HG02571 (cell line): ENCODE results near the gene FLOT1.

ENCODE experiments used
- ATAC-seq: cut with Tn5 transposase; IDR thresholded peaks from one replicate; pipeline ENCODE4 v1.9.1; 2021; ENCODE audit warnings: mild to moderate bottlenecking, moderate library complexity; ENCODE audit not compliant: unreplicated experiment

FLOT1 gene

DNA sequence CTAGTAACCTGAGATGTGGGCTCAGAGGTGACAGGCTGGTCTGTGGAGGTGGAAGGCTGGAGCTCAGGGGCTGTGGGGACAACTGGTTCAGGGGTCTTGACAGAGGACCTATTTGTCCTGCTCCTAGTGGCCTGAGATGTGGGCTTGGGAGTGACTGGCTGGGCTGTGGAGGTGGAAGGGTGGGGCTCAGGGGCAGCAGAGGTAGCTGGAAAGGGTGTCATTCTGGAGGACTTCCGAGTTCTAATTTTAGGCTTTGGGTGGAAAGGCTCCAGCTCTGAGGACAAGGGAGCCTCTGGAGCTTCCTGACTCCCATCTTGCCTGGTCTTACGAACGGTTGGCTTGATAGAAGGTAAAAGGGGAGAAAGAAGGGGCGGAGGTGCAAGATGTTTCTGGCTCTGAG, 36.9 kb downstream of the FLOT1 start:
- ATAC-seq, result no peak

DNA sequence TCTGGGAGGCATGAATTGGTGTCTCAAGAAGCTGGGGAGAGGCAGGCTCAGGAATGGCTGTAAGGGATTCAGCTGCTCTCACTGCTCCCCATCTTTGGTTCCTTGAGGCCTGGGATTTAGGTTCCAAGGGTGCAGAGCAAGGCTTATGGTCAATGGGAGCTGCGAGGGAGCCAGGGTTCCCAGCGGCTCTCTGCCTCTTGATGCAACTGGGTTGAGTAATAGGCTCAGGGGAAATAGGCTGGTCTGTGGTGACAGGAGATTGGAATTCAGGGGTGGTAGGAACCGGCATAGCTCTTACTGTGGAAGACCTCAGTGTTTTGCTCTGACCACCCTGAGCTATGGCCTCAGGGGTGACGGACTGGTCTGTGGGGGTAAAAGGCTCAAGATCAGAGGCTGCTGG, 38.7 kb downstream of the FLOT1 start:
- ATAC-seq, result no peak

GRCh38 chr6:30703011-30703410, 39.5 kb downstream of the FLOT1 start:
- no peak for ATAC-seq

GRCh38 chr6:30700340-30700739, 42.1 kb downstream of the FLOT1 start:
- no peak for ATAC-seq

DNA sequence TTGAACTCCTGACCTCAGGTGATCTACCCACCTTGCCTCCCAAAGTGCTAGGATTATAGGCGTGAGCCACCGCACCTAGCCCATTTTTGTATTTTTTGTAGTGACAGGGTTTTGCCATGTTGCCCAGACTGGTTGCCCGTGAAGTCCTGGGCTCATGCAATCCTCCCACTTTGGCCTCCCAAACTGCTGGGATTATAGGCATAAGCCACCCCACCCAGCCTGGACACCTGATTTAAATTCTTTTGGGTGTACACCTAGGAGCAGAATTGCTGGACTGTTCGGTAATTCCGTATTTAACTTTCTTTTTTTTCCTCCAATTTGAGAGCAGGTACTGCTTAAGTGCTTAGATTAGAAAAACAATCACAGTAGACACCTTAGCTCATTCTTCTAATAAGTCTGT, 46.1 kb downstream of the FLOT1 start:
- no peak for ATAC-seq

- ATAC-seq, result no peak
Measured at GRCh38 chr6:30691208-30691847, 51.2 kb downstream of the FLOT1 start.

DNA sequence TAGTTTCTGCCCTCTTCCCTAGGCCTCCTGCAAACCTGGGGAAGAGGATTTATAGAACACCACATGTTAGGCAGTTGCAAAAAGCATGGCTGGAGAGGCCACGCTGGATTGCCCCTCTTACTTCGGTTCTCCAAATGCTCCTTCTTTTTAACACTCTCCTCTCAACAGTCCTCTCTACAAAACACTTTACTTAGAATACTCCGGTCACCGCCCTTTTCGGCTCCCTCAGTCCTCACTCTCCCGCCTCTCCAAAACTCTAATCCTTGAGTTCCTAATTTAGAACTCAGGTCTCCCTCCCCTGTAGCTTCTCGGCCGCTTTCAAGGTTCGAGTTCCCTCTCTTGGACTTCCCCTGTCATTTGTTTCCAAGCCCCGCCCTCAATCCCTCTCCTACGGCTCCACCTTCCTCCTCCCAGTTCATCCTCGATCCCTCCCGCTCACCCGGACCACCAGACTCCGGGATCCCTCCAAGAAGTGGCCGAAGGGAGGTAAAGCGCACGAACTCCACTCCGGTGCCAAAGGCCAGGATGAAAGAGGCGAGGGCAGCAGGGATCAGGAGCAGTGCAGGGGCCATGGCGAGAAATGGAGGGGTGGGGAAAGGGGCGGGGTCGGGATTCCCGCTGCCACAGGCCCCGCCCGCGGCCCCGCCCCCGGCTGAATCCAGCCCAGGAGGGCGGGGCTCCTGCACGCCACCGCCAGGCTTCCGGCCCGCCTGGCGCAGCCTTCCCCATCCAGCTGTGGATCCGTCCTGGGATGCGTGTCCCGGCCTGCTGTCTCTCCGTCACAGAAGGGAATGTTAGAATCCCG, 51.9 kb downstream of the FLOT1 start, which contains the start of gene NRM:
NRM (minus strand) TSS at position 582 of the 805 bp plus-strand sequence; CDS start at position 572, 10 bp downstream.
- no peak for ATAC-seq

DNA sequence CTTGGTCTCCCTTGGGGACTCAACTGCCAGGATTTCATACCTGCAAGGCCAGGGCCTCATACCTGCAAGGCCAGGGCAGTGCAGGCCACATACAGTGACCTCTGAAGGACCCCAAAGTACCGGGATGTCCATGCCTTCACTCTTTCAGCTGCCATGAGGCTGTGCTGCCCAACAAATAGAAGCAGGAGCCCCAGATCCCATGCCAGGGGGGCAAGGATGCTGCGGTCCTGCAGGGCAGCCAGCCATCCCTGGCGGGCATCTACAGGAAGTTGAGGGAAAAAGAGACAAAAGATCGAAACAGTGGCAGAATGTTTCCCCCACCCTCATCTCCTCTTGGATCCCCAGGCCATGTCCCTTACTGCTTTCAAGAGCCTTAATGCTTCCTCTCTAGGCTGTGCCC, 52.5 kb downstream of the FLOT1 start:
- no peak for ATAC-seq

DNA sequence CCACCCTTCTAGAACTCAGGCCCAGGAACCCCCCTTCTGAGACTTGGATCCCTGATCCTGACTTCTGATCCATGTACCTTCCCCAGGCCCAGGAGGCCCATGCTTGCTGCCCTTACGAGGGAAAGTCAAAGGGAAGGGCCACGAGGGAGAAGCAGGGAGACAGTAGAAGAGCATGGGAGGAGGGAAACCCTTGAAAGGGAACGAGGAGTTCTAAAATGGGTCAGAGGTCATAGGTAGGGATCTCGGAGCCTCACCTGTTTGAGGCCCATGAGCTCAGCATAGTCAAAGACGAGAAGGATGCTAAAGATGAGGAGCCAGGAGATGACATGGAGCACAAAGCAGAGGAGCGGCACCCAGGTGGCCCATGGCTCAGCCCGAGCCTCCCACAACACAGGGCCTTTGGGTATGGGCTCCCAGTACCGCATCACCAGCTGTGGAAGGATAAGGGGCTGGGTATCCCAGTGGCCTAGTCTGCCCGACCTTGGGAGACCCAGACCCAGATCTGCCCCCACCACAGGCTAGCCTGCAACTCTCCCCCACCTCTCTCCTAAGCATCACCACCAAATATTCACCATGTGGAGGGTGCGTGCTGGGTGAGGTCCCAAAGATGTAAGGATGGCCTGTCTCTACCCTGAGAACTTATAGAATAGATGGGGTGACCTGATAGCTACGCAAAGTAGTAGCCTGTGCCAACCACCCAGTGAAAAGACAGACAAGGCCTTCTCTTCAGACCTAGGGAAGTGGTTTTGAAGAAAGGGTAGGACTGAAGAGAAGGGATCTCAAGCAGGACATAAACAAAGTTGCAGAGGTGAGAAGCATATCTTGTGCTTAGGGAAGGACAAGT, 53.2 kb downstream of the FLOT1 start:
- ATAC-seq, result no peak

- no peak for ATAC-seq
Measured at GRCh38 chr6:30688569-30688968, 53.9 kb downstream of the FLOT1 start.

DNA sequence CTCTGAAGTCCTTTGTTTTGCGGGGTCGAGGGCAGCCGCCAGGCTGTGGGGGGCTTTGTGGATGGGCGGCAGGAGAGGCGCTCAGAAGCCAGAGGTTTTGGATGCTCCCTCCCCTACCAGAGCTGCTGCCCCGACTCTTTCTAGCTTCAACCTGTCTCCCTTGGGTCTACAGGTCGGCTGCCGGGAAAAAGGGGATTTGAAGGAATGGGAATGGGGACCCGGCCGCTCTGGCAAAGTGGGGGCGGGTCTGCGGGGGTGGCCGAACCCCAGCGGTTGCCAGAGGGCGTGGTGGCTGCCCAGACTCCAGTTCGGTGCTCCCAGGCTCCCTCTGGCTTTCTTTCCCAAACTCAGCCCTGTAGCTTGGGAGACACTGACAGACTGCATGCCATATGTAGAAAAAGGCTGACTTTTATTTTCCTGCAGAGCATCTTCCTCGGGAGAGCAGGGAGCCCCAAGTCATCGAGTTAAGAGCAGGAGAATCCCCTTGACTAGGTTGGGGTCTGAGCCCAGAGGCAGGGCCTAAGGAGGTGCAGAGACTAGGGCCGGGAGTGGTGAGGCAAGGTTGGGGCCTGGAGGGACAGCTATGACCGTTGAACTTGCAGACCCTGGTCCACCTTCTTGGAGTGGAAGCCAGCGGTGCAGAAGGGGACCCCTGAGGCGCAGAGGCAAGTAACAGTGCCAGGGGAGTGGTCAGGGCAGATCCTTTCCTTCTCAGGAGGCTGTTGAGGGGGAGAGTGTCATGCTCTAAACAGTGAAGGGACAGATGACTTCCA, 54.6 kb downstream of the FLOT1 start:
- ATAC-seq, result no peak

DNA sequence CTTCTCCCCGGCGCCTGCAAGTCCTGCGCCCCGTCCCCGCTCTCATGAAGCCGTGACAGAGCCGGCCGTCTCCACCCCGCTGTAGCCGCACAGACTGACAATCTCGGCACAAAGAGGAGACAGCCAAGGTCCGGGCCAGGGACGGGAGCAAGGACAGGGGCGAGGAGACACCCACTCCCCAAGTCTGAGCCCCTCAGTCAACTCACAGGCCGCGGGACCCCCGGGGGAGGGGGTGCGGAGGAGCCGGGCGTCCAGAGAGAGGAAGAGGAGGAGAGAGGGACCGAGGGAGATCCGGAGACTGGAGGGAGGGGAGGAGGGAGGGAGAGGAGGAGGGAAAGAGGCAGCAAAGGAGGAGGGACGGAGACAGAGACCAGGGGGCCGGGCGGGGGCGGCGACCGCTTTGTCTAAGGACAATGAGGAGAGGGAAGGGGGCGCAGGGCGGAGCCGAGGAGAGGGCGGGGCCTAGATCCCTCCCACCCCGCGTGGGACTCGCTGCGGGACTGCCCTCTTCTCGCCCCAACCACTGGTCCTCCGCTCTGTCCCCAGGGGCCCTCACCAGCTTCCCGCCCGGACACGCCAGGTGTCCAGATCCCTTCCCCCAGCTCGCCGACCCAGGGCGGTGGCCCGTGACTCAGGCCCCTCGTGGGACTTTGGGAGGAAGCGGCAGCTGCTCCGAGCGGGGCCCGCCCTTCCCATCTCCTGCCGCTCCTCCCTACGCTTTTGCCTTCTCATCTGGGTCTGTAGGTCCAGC, 55.4 kb downstream of the FLOT1 start:
- ATAC-seq, result peak; percentile 42

DNA sequence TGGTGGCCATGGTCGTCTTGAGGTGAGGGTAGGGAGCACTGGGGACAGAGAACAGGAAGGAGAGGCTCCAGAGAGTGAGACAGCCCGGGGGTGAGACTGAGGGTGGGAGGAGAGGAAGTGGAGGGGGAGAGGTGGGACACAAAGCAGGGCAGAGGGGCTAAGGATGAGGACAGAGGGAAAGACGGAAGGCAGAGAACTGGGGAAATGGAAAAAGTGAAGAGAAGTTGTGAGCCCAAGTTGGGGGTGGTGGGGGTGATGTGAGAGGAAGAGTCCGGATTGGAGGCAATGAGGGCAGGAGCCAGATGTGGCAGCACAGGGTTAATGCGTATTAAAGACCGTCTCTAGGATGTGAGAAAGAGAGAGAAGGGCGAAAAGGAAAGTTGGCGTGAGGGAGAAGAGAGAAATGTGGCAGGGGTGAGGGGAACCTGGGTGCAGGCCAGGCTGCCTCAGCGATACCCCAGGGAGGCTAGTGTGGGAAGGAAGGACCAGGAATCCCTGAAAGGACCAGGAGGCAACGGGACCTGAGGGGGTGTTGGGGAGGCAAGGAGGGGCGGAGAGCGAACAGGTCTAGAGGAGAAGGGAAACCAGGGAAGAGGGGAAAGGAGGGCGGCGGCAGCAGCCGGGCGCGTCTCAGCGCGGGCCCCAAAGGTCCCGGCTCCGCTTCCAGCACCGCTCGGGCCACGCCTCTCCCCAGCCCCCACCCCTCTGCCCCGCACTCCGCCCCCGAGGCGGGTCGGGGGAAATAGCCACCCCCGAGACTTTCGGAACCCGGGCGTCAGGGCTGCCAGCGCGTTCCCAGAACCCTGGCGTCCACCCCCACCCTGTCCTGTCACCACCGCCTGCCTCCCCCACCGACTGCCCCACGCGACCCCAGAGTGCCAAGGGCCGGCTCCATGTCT, 56.2 kb downstream of the FLOT1 start, which contains the start of gene PPP1R18:
PPP1R18 (minus strand) TSS at position 637 of the 899 bp plus-strand sequence; CDS start at position 10, 627 bp downstream.
- no peak for ATAC-seq

- no peak for ATAC-seq
Measured at GRCh38 chr6:30685157-30686008, 57.1 kb downstream of the FLOT1 start.

DNA sequence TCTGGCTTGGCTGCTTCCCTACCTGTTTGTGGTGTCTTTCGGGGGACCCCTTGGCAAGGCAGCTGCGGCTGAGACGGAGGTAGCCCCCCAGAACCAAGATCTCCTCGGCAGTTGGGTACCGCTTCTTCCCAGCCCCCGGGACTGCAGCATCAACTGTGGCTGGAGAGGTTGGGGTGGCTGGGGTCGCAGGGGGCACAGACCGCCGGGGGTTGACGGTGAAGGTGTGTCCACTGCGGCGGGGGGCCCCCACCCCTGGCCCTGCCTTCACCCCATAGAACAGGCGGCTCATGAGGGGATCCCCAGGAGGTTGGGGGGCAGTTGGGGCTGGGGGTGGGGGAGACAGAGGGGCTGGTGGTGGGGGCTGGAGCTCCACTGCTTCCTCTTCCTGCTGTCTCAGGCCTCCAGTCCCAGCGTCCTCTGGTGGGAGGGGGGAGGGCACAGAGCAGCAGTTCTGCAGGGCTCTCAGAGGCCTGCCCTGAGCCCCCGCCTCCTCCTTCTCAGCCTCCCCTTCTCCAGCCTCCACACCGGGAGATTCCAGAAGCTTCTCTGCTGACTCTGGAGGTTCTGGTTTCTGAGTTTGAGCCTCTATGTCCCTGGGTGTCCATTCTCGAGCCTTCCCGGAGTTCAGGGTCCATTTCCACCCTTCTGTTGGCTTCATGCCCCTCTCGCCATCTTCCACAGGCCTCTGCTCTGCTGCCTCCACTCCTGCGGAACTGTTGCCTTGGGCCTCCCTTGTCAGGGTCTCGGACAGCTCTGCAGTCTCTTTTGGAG, 57.9 kb downstream of the FLOT1 start:
- ATAC-seq, result no peak

DNA sequence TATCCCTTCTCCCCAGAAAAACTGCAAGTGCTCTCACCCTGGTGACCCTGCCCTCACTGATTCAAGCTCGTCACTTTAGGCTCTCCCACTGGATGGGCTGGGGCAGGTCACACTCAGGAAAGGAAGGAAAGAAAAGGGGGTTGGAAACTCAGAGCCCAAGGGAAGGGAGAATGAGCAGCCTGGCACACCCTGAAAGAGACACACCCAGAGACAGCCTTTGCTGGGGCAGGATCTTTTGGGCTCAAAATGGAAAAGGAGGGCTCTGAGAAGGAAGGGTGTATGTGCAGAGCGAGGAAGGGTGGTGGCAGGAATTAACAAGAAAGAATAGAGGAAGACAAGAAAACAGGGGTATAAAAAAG, 58.5 kb downstream of the FLOT1 start:
- no peak for ATAC-seq
